Measurements from ENCODE around the gene MITF. TPM values are rescaled to one million over a fixed set of nuclear protein-coding genes. Genes with fewer than 3 reads are reported as not detected.
A peak's percentile ranks its signal among the peaks of the same experiment; 100 is the strongest.

The MITF gene
- total and polyA plus RNA-seq, 8 donors = 3.5 to 61.3 (median 15.5) TPM

DNA sequence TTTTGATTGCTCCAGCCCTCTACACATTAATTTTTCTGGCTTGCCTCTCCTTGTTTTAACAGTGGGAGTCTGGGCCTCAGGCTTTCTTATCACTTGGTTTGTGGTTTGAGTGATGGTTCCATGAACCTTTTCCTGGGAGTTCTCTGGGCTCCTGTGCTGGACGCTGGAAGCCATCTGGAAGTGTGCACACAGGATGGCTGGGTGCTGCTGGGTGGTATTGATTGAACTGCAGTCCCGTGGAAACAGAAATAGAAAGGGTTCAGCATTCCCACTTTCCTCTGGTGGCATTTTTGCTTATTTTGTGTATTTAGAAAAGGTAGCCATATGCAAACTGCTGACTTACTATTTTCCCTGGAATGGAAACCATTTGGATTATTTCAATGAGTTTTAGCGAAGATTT lies 25.6 kb downstream of the MITF start:
- no peaks in the 10 kb centered on the region for H3K36me3 ChIP-seq
- peak overlapping the region in 3 of 5 donors; percentile 21 to 57 (median 46) for H3K27ac ChIP-seq
- H3K27me3 ChIP-seq = no peaks in the 10 kb centered on the region
- peaks cover 16 to 65% (median 45%) of the 10 kb centered on the region in 4 donors for H3K4me1 ChIP-seq
- intact Hi-C loops (cut with DNase I; ENCODE audit: low total_unique reads) = no loop called here
- WGBS, 5 donors = 62 to 72% (median 65%) methylated on average over 3 of the region's 3 CpGs
- DNase-seq = no peak
- no peak overlapping the region for H3K4me3 ChIP-seq
- TF ChIP-seq POLR2AphosphoS5 (IDR thresholded peaks at IDR 0.05) (no peak), EP300 (IDR thresholded peaks at IDR 0.05) (no peak), POLR2A (IDR thresholded peaks at IDR 0.05) (no peak)
- TF ChIP-seq, protein P1, sequence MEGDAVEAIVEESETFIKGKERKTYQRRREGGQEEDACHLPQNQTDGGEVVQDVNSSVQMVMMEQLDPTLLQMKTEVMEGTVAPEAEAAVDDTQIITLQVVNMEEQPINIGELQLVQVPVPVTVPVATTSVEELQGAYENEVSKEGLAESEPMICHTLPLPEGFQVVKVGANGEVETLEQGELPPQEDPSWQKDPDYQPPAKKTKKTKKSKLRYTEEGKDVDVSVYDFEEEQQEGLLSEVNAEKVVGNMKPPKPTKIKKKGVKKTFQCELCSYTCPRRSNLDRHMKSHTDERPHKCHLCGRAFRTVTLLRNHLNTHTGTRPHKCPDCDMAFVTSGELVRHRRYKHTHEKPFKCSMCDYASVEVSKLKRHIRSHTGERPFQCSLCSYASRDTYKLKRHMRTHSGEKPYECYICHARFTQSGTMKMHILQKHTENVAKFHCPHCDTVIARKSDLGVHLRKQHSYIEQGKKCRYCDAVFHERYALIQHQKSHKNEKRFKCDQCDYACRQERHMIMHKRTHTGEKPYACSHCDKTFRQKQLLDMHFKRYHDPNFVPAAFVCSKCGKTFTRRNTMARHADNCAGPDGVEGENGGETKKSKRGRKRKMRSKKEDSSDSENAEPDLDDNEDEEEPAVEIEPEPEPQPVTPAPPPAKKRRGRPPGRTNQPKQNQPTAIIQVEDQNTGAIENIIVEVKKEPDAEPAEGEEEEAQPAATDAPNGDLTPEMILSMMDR (IDR thresholded peaks at IDR 0.05) = no peak
- no peaks in the 10 kb centered on the region for H3K9me3 ChIP-seq

DNA sequence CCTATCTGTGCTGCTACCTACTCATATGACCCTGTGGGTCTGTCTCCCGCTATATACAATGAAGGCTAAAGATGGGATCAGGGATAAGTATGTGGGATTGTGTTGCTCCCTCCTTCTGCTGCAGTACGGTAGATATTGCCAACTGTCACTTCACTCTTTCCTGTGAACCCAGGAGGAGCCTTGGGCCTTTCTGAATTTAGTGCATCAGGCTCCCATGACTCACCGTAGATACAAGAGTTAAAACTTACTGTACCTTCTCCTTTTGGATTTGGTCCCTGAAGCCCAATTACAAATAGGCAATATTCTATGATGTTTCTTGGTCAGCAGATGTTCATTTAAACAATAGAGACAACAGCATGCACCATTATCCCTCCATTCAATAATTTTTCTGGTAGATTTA lies 27.4 kb downstream of the MITF start:
- Histone ChIP-seq H3K27ac (no peak overlapping the region), H3K36me3 (no peaks in the 10 kb centered on the region), H3K27me3 (no peaks in the 10 kb centered on the region), H3K9me3 (no peaks in the 10 kb centered on the region), H3K4me3 (no peak overlapping the region), H3K4me1 (peaks cover 16 to 67% (median 46%) of the 10 kb centered on the region in 4 donors)
- 66 to 97% (median 95%) methylated on average over 3 of the region's 3 CpGs for WGBS, 5 donors
- TF ChIP-seq POLR2A (IDR thresholded peaks at IDR 0.05) (no peak), EP300 (IDR thresholded peaks at IDR 0.05) (no peak), POLR2AphosphoS5 (IDR thresholded peaks at IDR 0.05) (no peak)
- TF ChIP-seq, protein P1 (IDR thresholded peaks at IDR 0.05) = no peak
- no peak for DNase-seq
- intact Hi-C loops (cut with DNase I; ENCODE audit: low total_unique reads) = no loop called here

DNA sequence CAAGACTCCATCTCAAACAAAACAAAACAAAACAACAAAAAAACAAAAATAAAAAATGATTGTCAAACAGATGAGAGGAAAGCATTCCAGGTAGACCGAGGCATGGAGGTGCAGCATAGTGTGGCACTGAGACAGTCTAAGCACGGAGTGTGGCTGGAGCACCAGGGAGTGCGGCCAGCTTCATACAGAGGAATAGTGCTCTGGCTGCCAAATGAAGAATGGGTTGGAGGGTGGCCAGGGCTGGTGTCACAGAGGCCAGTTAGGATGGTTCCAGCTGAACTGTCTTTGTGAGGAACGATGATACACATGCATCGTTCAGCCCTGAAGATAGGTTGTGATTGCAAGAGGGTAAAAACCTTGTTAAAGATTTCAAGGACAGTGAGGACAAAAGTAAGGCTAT lies 28.3 kb downstream of the MITF start:
- H3K36me3 ChIP-seq = no peaks in the 10 kb centered on the region
- WGBS, 5 donors = 63 to 79% (median 74%) methylated on average over 5 of the region's 5 CpGs
- DNase-seq = peak in 1 of 2 donors; percentile 33
- H3K27me3 ChIP-seq = no peaks in the 10 kb centered on the region
- no peak overlapping the region for H3K4me3 ChIP-seq
- no peak for TF ChIP-seq POLR2A (IDR thresholded peaks at IDR 0.05)
- TF ChIP-seq EP300 (IDR thresholded peaks at IDR 0.05) = no peak
- TF ChIP-seq, protein P1 (IDR thresholded peaks at IDR 0.05) = no peak
- TF ChIP-seq POLR2AphosphoS5 (IDR thresholded peaks at IDR 0.05) = no peak
- H3K9me3 ChIP-seq = no peaks in the 10 kb centered on the region
- no peak overlapping the region for H3K27ac ChIP-seq
- peaks cover 16 to 64% (median 38%) of the 10 kb centered on the region in 4 donors for H3K4me1 ChIP-seq
- intact Hi-C loops (cut with DNase I; ENCODE audit: low total_unique reads) = no loop called here

DNA sequence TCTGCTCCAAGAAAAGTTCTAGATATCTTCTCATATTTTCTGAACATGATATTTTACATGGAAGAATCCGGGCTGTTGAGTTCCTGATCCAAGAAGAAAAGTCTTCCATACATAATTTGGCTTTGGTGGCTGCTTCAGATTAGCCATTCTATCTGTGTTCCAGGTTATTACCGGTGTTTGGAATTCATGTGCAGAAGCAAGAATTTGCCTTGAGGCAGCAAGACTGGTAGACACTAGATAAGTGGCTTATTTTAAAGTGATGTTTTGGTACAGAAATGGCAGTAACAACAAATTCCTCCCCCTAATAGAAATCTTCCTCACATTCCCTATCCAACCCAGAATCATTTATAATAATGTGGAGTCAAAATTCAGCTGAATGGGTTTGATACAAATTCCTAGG lies 29.2 kb downstream of the MITF start:
- Histone ChIP-seq H3K36me3 (no peaks in the 10 kb centered on the region), H3K4me1 (peaks cover 16 to 56% (median 30%) of the 10 kb centered on the region in 4 donors), H3K27me3 (no peaks in the 10 kb centered on the region), H3K4me3 (no peak overlapping the region), H3K9me3 (no peaks in the 10 kb centered on the region), H3K27ac (no peak overlapping the region)
- TF ChIP-seq EP300 (IDR thresholded peaks at IDR 0.05) (no peak), POLR2AphosphoS5 (IDR thresholded peaks at IDR 0.05) (no peak), POLR2A (IDR thresholded peaks at IDR 0.05) (no peak)
- TF ChIP-seq, protein P1 (IDR thresholded peaks at IDR 0.05) = no peak
- 86 to 95% (median 89%) methylated on average over 2 of the region's 2 CpGs for WGBS, 5 donors
- no peak for DNase-seq
- intact Hi-C loops (cut with DNase I; ENCODE audit: low total_unique reads) = no loop called here

Measured in stomach (tissue), 9 donors.